ENCODE results near the gene GMEB2. TPM values are rescaled to one million over a fixed set of nuclear protein-coding genes. Genes with fewer than 3 reads are reported as not detected.

GMEB2 gene
- total RNA-seq, 1 experiment from 2014 or later: 14.3 TPM

GRCh38 chr20:63594043-63594561 is 32.8 kb downstream of the GMEB2 start:
- H2BK20ac ChIP-seq (ENCODE audit: low read depth, low read length, poor library complexity, severe bottlenecking): no peak overlapping the region
- H2AFZ ChIP-seq (ENCODE audit: low read length): no peak overlapping the region
- no peaks in the 10 kb centered on the region for H3K9me3 ChIP-seq (ENCODE audit: control insufficient read depth, low read depth, low read length)
- DNase-seq: no peak
- H3K4me1 ChIP-seq (ENCODE audit: insufficient read depth, low read length): no peaks in the 10 kb centered on the region
- H3K27me3 Mint-ChIP-seq (ENCODE audit: low read depth): no peaks in the 10 kb centered on the region
- no peak overlapping the region for H3K4me3 Mint-ChIP-seq
- no peak overlapping the region for H3K9ac ChIP-seq (ENCODE audit: extremely low read depth, insufficient read length, low read length)
- H3K79me1 ChIP-seq (ENCODE audit: insufficient read depth, low read depth, low read length, poor library complexity, severe bottlenecking): no peaks in the 10 kb centered on the region
- no peak for TF ChIP-seq CTCF (conservative IDR thresholded peaks at IDR 0.05)
- H3K23me2 ChIP-seq (ENCODE audit: insufficient read length, low read depth, low read length, poor library complexity, severe bottlenecking): no peaks in the 10 kb centered on the region
- H3K36me3 Mint-ChIP-seq (ENCODE audit: insufficient read depth in 1 of 3, low read depth in 3 of 3): peaks cover 2 to 40% (median 35%) of the 10 kb centered on the region in 3 experiments
- H3K4ac ChIP-seq (ENCODE audit: low read depth, low read length): no peak overlapping the region
- no peaks in the 10 kb centered on the region for H3K79me2 ChIP-seq (ENCODE audit: insufficient read depth, low read length)
- H4K91ac ChIP-seq (ENCODE audit: insufficient read length, low read depth, low read length): no peak overlapping the region
- no peak overlapping the region for H3K56ac ChIP-seq (ENCODE audit: insufficient read length, low read depth, low read length)
- H3K27ac Mint-ChIP-seq: no peak overlapping the region
- no peak overlapping the region for H3K18ac ChIP-seq (ENCODE audit: insufficient read length, low read depth, low read length)
- no peak overlapping the region for H3K4me2 ChIP-seq (ENCODE audit: insufficient read depth, insufficient read length, low read length)
- no peak overlapping the region for H2BK120ac ChIP-seq (ENCODE audit: low read depth, low read length, poor library complexity, severe bottlenecking)
- H3K9me3 Mint-ChIP-seq: no peaks in the 10 kb centered on the region
- H2BK5ac ChIP-seq (ENCODE audit: insufficient read length, low read length): no peak overlapping the region
- WGBS (ENCODE audit: extremely low coverage, insufficient read length, low lambda C conversion rate): no CpG with 5 or more reads among the region's 10 CpGs
- no peak overlapping the region for H2AK5ac ChIP-seq (ENCODE audit: insufficient read length, low read length)
- H3K14ac ChIP-seq (ENCODE audit: insufficient read depth, low read length): no peak overlapping the region
- no peak overlapping the region for H2BK15ac ChIP-seq (ENCODE audit: low read depth, low read length)
- no peak overlapping the region for H3K27ac ChIP-seq (ENCODE audit: insufficient read length, low read depth, low read length)
- no peaks in the 10 kb centered on the region for H3K4me1 Mint-ChIP-seq
- H3K27me3 ChIP-seq (ENCODE audit: insufficient read depth, low read length): no peaks in the 10 kb centered on the region
- no peak overlapping the region for H4K5ac ChIP-seq (ENCODE audit: insufficient read length, low read depth, low read length)
- no peaks in the 10 kb centered on the region for H4K20me1 ChIP-seq (ENCODE audit: control insufficient read depth, insufficient read depth, insufficient read length)
- no peak overlapping the region for H2BK12ac ChIP-seq (ENCODE audit: insufficient read length, low read depth, low read length)
- no peak overlapping the region for H4K8ac ChIP-seq (replicated peaks; ENCODE audit: insufficient read length, low read depth, low read length)
- H3T11ph ChIP-seq (ENCODE audit: low read length): no peak overlapping the region
- H3K23ac ChIP-seq (ENCODE audit: insufficient read length, low read depth, low read length): no peak overlapping the region
